Measurements from ENCODE around the gene TMEM179B.

Gene TMEM179B

DNA sequence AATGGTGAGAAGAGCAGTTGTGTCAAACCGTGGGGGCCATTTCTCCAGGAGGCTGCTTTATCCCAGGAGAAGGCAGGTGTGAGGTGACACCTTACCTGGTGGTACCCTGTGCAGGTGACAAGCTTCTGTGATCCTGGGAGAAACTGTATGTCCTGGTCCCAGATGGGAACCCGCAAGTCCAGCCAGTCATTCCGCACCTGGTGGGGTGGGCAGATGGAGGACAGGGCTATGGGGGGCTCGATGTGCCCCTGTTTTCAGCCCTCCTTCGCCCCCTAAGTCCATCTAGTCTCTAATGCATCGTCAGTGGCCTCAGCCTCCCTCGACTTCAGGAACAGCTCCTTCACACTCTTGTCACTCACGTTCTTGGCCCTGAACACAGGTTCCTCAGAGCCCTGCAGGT, 48.1 kb downstream of the TMEM179B start:
- no peak for DNase-seq

DNA sequence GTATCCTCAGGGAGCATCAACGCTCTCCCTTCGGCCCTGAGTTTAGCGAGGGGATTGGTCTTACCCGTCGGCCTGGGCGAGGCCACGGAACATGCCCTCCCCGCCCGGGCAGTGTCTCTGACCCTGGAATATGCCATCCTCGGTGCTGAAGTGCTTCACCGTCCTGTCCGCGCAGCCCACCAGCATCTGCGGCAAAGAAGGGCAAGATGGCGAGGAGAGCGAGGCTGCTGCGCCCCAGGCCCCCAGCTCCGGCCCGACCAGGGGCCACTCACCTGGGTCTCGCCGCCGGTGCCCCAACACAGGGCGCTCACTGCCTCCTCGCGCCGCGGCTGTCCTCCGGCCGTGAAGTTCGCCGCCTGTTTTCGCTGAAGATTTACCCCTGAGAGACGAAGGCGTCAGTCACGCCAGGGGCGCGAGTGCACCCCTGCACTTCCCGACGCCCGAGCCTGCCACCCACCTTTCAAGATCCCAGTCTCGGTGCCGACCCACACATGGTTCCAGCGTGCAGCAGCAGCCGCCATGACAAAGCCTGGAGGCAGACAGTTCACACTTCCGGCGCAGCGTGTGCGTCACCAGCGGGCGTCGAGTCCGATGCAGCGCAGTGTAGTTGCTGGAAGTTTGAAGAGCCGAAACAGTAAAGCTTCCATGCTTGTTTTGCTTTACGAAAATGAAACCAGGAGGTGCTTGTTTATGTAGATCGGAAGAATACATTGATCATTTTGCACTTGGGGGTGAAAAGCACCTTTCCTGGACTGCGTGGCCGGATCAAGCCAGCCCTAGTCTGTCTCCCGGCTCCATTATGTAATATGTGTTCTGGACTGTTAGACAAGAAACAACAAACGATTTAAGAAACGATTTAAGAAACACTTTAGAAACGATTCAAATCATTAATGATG, 52.1 kb downstream of the TMEM179B start, which contains the start of gene WDR74:
TSS of gene WDR74 (minus strand) at position 541 of the 896 bp plus-strand sequence. CDS start at position 521, 20 bp downstream.
- peak; percentile 97 for DNase-seq
